Right lobe of liver (tissue), 4 donors: ENCODE results near the gene TLL2.

ENCODE experiments used
- POLR2A ChIP-seq: fragments of 450-650 bp; IDR thresholded peaks from one replicate; pipeline ENCODE4 v1.6.1; 2017; ENCODE audit warnings: antibody characterized with exemption, mild to moderate bottlenecking
- TF ChIP-seq, protein P1 (sequence below), 4 donors: fragments of 200-600 bp in 3 of 4; fragments of 450-650 bp in 1 of 4; IDR thresholded peaks; one replicate each; pipeline versions ENCODE4 v1.5.1 to v1.8.0; 2016 to 2022; ENCODE audit warnings: antibody characterized with exemption in 4 of 4, mild to moderate bottlenecking in 2 of 4
- donor health status: DM: no; HTN: no; CAD: no.
- donor health status: DM: no; HTN: no; CAD: no.
- donor health status: DM: no; HTN: yes; CAD: no.

DNA sequence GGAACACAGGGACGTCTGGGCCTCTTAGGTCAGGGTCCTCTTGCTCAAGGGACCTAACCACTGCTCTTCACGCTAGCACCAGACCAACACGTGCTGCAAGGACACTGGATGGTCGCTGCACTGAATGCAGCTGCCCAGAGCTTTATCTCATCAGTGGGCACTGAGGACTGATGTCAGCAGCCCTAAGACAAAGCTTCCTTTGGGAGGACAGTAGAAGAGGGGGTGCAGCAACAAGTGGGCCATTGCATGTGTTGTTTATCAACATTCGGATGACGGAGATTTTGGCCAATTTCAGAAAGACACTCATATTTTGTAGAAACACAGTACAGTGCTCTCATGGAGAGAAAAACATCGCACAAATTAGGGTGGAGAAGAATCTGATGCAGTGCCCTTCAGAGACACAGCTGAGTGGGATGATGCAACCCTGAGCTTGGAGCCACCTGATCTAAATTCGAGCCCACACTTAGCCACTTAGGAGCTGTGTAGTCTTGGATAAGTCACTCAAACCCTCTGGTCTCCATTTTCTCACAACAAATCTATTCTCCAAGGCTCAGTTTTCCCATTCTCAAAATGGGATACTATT is 156.6 kb downstream of the TLL2 start:
- TF ChIP-seq, protein P1, sequence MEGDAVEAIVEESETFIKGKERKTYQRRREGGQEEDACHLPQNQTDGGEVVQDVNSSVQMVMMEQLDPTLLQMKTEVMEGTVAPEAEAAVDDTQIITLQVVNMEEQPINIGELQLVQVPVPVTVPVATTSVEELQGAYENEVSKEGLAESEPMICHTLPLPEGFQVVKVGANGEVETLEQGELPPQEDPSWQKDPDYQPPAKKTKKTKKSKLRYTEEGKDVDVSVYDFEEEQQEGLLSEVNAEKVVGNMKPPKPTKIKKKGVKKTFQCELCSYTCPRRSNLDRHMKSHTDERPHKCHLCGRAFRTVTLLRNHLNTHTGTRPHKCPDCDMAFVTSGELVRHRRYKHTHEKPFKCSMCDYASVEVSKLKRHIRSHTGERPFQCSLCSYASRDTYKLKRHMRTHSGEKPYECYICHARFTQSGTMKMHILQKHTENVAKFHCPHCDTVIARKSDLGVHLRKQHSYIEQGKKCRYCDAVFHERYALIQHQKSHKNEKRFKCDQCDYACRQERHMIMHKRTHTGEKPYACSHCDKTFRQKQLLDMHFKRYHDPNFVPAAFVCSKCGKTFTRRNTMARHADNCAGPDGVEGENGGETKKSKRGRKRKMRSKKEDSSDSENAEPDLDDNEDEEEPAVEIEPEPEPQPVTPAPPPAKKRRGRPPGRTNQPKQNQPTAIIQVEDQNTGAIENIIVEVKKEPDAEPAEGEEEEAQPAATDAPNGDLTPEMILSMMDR (IDR thresholded peaks at IDR 0.05): no peak
- no peak for TF ChIP-seq POLR2A
